GM18861 (cell line): Measurements from ENCODE around the gene CGN.

Experiments used
- ATAC-seq: cut with Tn5 transposase; IDR thresholded peaks from one replicate; pipeline ENCODE4 v1.9.1; 2021; ENCODE audit not compliant: unreplicated experiment

CGN gene

GRCh38 chr1:151547119-151547899, 36.1 kb downstream of the CGN start:
- ATAC-seq, result no peak

GRCh38 chr1:151547900-151548230, 36.7 kb downstream of the CGN start:
- no peak for ATAC-seq

GRCh38 chr1:151549199-151549598, 38.0 kb downstream of the CGN start:
- ATAC-seq, result no peak

GRCh38 chr1:151553659-151554058, 42.5 kb downstream of the CGN start:
- ATAC-seq, result no peak

- ATAC-seq, result no peak
Measured at GRCh38 chr1:151556052-151556451, 44.9 kb downstream of the CGN start.

- no peak for ATAC-seq
Measured at GRCh38 chr1:151562661-151563060, 51.5 kb downstream of the CGN start.

GRCh38 chr1:151563376-151563775, 52.2 kb downstream of the CGN start:
- no peak for ATAC-seq

GRCh38 chr1:151565502-151566189, 54.5 kb downstream of the CGN start:
- no peak for ATAC-seq

- no peak for ATAC-seq
Measured at GRCh38 chr1:151568626-151569088, 57.5 kb downstream of the CGN start.

GRCh38 chr1:151570819-151571218, 59.6 kb downstream of the CGN start:
- no peak for ATAC-seq

- no peak for ATAC-seq
Measured at GRCh38 chr1:151574575-151575529, 63.7 kb downstream of the CGN start.

- no peak for ATAC-seq
Measured at GRCh38 chr1:151577173-151577572, 66.0 kb downstream of the CGN start.

GRCh38 chr1:151578941-151579340, 67.8 kb downstream of the CGN start:
- ATAC-seq, result no peak

GRCh38 chr1:151579436-151580225, 68.4 kb downstream of the CGN start:
- ATAC-seq, result no peak

- ATAC-seq, result no peak
Measured at GRCh38 chr1:151581451-151581850, 70.3 kb downstream of the CGN start.

GRCh38 chr1:151581921-151582320, 70.7 kb downstream of the CGN start:
- ATAC-seq, result no peak

GRCh38 chr1:151583796-151584195, 72.6 kb downstream of the CGN start:
- ATAC-seq, result no peak

GRCh38 chr1:151584278-151584677, 73.1 kb downstream of the CGN start:
- no peak for ATAC-seq

- no peak for ATAC-seq
Measured at GRCh38 chr1:151584780-151585179, 73.6 kb downstream of the CGN start.

- ATAC-seq, result no peak
Measured at GRCh38 chr1:151585622-151586021, 74.4 kb downstream of the CGN start.
